ENCODE results near the gene PTPN21. TPM values are rescaled to one million over a fixed set of nuclear protein-coding genes. Genes with fewer than 3 reads are reported as not detected.

Gene PTPN21
- total and polyA plus RNA-seq, 4 experiments from 2014 or later: not detected

DNA sequence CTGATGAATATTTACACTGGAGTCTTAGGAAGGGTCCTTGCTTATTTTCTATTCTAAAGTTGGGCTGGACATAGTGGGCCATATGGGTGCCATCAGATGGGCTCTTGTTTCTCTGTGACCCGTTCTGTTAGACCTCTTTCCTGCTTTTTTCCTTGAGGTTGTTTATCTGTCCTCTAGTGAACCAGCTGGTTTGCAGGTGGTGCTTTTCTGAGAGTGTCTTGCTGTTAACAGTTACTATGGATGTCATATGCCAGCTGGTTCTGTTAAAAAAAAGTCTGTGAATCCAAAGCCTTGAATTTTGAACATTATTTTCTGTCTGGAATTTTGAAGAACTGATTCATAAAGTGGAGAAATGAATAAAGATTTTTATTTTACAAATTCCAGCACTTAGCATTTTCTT is 37.2 kb upstream of the PTPN21 start:
- H3K27ac Mint-ChIP-seq: no peak overlapping the region
- H3K9me3 Mint-ChIP-seq: no peaks in the 10 kb centered on the region
- no peaks in the 10 kb centered on the region for H3K27me3 ChIP-seq (ENCODE audit: insufficient read depth, low read length)
- H3K36me3 Mint-ChIP-seq: peaks cover 53 to 79% of the 10 kb centered on the region in 2 donors
- H3K27me3 Mint-ChIP-seq: no peaks in the 10 kb centered on the region
- H3K27ac ChIP-seq (ENCODE audit: low read depth, low read length): no peak overlapping the region
- no peak overlapping the region for H3K4me3 ChIP-seq (ENCODE audit: low read length in 2 of 2)
- DNase-seq: no peak
- H3K9me3 ChIP-seq (ENCODE audit: control insufficient read depth in 1 of 2, low read length in 2 of 2): no peaks in the 10 kb centered on the region
- no peak overlapping the region for H3K4me3 Mint-ChIP-seq
- no peaks in the 10 kb centered on the region for H3K4me1 ChIP-seq (ENCODE audit: insufficient read depth, low read length)
- intact Hi-C loops (cut with micrococcal nuclease): no loop called here
- H3K36me3 ChIP-seq (ENCODE audit: insufficient read depth, low read length): peaks cover 10% of the 10 kb centered on the region
- H3K4me1 Mint-ChIP-seq: peaks cover 0 to 7% (median under 1%) of the 10 kb centered on the region in 4 donors
- POLR2A ChIA-PET (ENCODE audit: partially characterized antibody): no interaction called here
- CTCF ChIA-PET (ENCODE audit: partially characterized antibody): interaction anchor here (0.7 kb wide), 2 partner anchors 73 to 1351 kb away, joined by 3 to 4 read pairs; no protein-coding TSS in a partner anchor

DNA sequence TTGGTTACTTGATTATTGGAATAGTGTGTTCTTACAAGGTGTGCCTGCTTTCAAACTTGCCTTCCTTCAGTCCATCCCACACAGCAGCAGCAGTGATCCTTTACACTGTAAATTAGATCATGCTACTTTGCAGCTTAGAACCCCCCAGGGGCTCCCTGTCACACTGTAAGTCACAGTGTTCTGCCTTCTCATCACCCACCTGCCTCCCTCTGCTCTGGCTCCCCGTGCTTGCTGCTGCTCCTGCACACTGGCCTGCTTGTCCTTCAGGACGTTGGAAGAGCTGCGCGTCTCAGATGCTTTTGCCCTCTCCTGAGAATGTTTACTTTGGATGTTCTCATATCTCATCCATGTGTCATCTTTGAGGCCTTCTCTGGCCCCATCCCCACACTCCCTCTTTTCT is 35.4 kb upstream of the PTPN21 start:
- H3K36me3 ChIP-seq (ENCODE audit: insufficient read depth, low read length): peaks cover 7% of the 10 kb centered on the region
- CTCF ChIA-PET (ENCODE audit: partially characterized antibody): no interaction called here
- no peak overlapping the region for H3K27ac ChIP-seq (ENCODE audit: low read depth, low read length)
- H3K4me3 ChIP-seq (ENCODE audit: low read length in 2 of 2): no peak overlapping the region
- no peaks in the 10 kb centered on the region for H3K9me3 ChIP-seq (ENCODE audit: control insufficient read depth in 1 of 2, low read length in 2 of 2)
- intact Hi-C loops (cut with micrococcal nuclease): no loop called here
- H3K27me3 Mint-ChIP-seq: no peaks in the 10 kb centered on the region
- H3K4me1 Mint-ChIP-seq: peaks cover 0 to 6% (median under 1%) of the 10 kb centered on the region in 4 donors
- no peaks in the 10 kb centered on the region for H3K4me1 ChIP-seq (ENCODE audit: insufficient read depth, low read length)
- peaks cover 59 to 71% of the 10 kb centered on the region in 2 donors for H3K36me3 Mint-ChIP-seq
- no peak for DNase-seq
- POLR2A ChIA-PET (ENCODE audit: partially characterized antibody): no interaction called here
- no peaks in the 10 kb centered on the region for H3K27me3 ChIP-seq (ENCODE audit: insufficient read depth, low read length)
- H3K9me3 Mint-ChIP-seq: no peaks in the 10 kb centered on the region
- no peak overlapping the region for H3K27ac Mint-ChIP-seq
- H3K4me3 Mint-ChIP-seq: no peak overlapping the region

DNA sequence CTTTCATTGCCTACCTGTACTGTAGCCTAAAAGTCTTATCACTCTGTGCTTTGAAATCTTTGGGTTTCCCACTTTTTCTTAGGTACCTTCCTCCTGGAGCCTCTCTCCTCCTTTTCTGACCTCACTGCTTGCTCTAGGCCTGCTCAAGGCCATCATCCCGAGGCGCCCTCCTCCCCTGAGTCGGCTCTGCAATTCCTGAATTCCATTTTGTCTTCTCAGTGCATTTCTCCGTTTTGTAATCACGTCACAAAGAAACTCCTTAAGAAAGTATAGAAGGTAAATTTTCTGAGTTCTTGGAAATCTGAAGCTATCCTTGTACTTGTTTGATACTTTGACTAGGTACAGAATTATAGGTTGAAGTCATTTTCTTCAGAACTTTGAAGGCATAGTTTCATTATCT is 33.3 kb upstream of the PTPN21 start:
- Mint-ChIP-seq H3K4me1 (peaks cover 0 to 9% (median under 1%) of the 10 kb centered on the region in 4 donors), H3K27me3 (no peaks in the 10 kb centered on the region), H3K36me3 (peaks cover 62 to 71% of the 10 kb centered on the region in 2 donors), H3K4me3 (no peak overlapping the region), H3K27ac (no peak overlapping the region), H3K9me3 (no peaks in the 10 kb centered on the region)
- no peak for DNase-seq
- Histone ChIP-seq H3K27me3 (ENCODE audit: insufficient read depth, low read length) (no peaks in the 10 kb centered on the region), H3K4me3 (ENCODE audit: low read length in 2 of 2) (no peak overlapping the region), H3K4me1 (ENCODE audit: insufficient read depth, low read length) (no peaks in the 10 kb centered on the region), H3K9me3 (ENCODE audit: control insufficient read depth in 1 of 2, low read length in 2 of 2) (no peaks in the 10 kb centered on the region), H3K27ac (ENCODE audit: low read depth, low read length) (no peak overlapping the region), H3K36me3 (ENCODE audit: insufficient read depth, low read length) (peaks cover 11% of the 10 kb centered on the region)
- ChIA-PET CTCF (ENCODE audit: partially characterized antibody) (no interaction called here), POLR2A (ENCODE audit: partially characterized antibody) (no interaction called here)
- intact Hi-C loops (cut with micrococcal nuclease): no loop called here

DNA sequence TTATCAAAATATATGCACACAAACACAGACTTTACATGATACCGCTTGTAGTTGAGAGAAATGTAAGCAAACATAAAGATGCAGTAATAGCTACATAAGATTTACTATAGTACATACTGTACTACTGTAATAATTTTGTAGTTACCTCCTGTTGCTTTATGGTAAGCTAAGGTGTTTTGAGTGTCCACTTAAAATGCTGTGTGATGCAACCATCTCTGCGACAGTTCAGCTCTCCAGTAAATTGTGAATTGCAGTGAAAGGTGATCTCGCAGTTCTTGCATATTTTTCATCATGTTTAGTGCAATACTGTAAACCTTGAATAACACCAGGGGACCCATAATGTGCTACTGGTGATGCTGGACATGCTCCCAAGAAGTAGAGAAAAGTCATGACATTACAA is 29.6 kb upstream of the PTPN21 start:
- POLR2A ChIA-PET (ENCODE audit: partially characterized antibody): no interaction called here
- CTCF ChIA-PET (ENCODE audit: partially characterized antibody): interaction anchor here (1.3 kb wide), 1 partner anchor 12 kb away, joined by 4 read pairs; no protein-coding TSS in a partner anchor
- H3K4me1 Mint-ChIP-seq: peaks cover 0 to 14% (median 4%) of the 10 kb centered on the region in 4 donors
- H3K36me3 Mint-ChIP-seq: peaks cover 55 to 73% of the 10 kb centered on the region in 2 donors
- peak overlapping the region in 1 of 7 donors; percentile 13 for H3K27ac Mint-ChIP-seq
- intact Hi-C loops (cut with micrococcal nuclease): no loop called here
- no peaks in the 10 kb centered on the region for H3K27me3 Mint-ChIP-seq
- H3K27me3 ChIP-seq (ENCODE audit: insufficient read depth, low read length): no peaks in the 10 kb centered on the region
- H3K9me3 Mint-ChIP-seq: no peaks in the 10 kb centered on the region
- no peaks in the 10 kb centered on the region for H3K9me3 ChIP-seq (ENCODE audit: control insufficient read depth in 1 of 2, low read length in 2 of 2)
- H3K4me3 ChIP-seq (ENCODE audit: low read length in 2 of 2): no peak overlapping the region
- H3K4me1 ChIP-seq (ENCODE audit: insufficient read depth, low read length): no peaks in the 10 kb centered on the region
- DNase-seq: no peak
- no peak overlapping the region for H3K4me3 Mint-ChIP-seq
- H3K27ac ChIP-seq (ENCODE audit: low read depth, low read length): no peak overlapping the region
- H3K36me3 ChIP-seq (ENCODE audit: insufficient read depth, low read length): peaks cover 7% of the 10 kb centered on the region

DNA sequence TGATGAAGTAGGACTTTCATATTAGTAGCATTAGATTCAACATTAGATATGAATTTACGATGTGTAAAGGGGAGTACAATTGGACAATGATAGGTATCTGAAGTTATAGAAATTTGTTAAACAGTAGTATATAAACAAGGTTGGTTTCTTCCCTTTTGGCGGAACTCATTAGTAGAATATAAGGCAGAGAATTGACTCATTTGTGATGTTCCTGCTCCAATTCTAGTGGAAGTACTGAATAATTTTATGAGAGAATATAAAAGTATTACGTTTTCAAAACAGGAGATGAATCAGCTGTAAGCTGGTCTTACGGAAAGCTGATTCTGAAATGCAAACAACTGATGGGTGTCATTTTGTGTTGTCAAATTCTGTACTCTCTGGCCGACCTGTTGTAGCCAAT is 21.4 kb upstream of the PTPN21 start:
- Mint-ChIP-seq H3K27me3 (no peaks in the 10 kb centered on the region), H3K27ac (no peak overlapping the region), H3K36me3 (peaks cover 60 to 79% of the 10 kb centered on the region in 2 donors), H3K4me3 (no peak overlapping the region), H3K4me1 (no peaks in the 10 kb centered on the region), H3K9me3 (no peaks in the 10 kb centered on the region)
- Histone ChIP-seq H3K4me3 (ENCODE audit: low read length in 2 of 2) (no peak overlapping the region), H3K36me3 (ENCODE audit: insufficient read depth, low read length) (peaks cover 42% of the 10 kb centered on the region), H3K27ac (ENCODE audit: low read depth, low read length) (no peak overlapping the region), H3K9me3 (ENCODE audit: control insufficient read depth in 1 of 2, low read length in 2 of 2) (no peaks in the 10 kb centered on the region), H3K4me1 (ENCODE audit: insufficient read depth, low read length) (no peaks in the 10 kb centered on the region), H3K27me3 (ENCODE audit: insufficient read depth, low read length) (no peaks in the 10 kb centered on the region)
- DNase-seq: no peak
- POLR2A ChIA-PET (ENCODE audit: partially characterized antibody): no interaction called here
- CTCF ChIA-PET (ENCODE audit: partially characterized antibody): no interaction called here
- intact Hi-C loops (cut with micrococcal nuclease): no loop called here

DNA sequence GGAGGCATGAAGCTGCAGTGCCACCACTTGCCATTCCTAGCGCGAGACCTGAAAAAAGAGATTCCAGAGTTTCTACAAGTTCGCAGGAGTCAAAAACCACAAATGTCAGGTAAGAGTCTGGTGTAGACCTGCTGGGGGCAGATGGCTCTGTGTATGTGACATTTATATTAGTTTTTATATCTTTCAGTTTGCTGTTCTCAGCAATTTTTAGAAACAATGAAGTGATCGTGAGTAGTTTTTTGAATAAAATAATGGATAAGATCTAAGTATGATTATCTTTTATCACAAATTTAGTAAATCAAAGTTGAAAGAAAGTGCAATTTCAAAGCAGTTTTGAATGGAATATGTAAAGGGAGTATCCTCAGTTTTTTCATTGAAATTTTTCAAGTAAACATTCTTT is 17.3 kb upstream of the PTPN21 start:
- H3K9me3 Mint-ChIP-seq: no peaks in the 10 kb centered on the region
- H3K36me3 Mint-ChIP-seq: peaks cover 55 to 73% of the 10 kb centered on the region in 2 donors
- H3K27me3 Mint-ChIP-seq: no peaks in the 10 kb centered on the region
- Histone ChIP-seq H3K4me1 (ENCODE audit: insufficient read depth, low read length) (no peaks in the 10 kb centered on the region), H3K27me3 (ENCODE audit: insufficient read depth, low read length) (no peaks in the 10 kb centered on the region), H3K4me3 (ENCODE audit: low read length in 2 of 2) (no peak overlapping the region), H3K27ac (ENCODE audit: low read depth, low read length) (no peak overlapping the region), H3K36me3 (ENCODE audit: insufficient read depth, low read length) (peaks cover 44% of the 10 kb centered on the region), H3K9me3 (ENCODE audit: control insufficient read depth in 1 of 2, low read length in 2 of 2) (no peaks in the 10 kb centered on the region)
- intact Hi-C loops (cut with micrococcal nuclease): no loop called here
- DNase-seq: no peak
- POLR2A ChIA-PET (ENCODE audit: partially characterized antibody): no interaction called here
- CTCF ChIA-PET (ENCODE audit: partially characterized antibody): no interaction called here
- no peak overlapping the region for H3K4me3 Mint-ChIP-seq
- no peak overlapping the region for H3K27ac Mint-ChIP-seq
- H3K4me1 Mint-ChIP-seq: peaks cover 0 to 2% (median 0%) of the 10 kb centered on the region in 4 donors

DNA sequence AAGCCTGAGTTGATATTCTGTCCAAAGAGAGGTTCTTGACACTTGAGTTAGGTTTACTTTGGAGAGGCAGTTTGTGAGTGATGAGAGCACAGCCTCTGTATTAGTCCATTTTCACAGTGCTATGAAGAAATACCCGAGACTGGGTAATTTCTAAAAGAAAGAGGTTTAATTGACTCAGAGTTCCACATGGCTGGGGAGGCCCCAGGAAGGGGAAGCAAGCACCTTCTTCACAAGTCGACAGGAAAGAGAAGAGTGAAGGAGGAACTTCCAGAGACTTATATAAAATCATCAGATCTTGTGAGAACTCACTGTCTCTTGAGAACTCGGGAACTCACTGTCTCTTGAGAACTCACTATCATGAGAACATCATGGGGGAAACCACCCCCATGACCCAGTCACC is 13.4 kb upstream of the PTPN21 start:
- POLR2A ChIA-PET (ENCODE audit: partially characterized antibody): no interaction called here
- Histone ChIP-seq H3K4me3 (ENCODE audit: low read length in 2 of 2) (no peak overlapping the region), H3K9me3 (ENCODE audit: control insufficient read depth in 1 of 2, low read length in 2 of 2) (no peaks in the 10 kb centered on the region), H3K36me3 (ENCODE audit: insufficient read depth, low read length) (peaks cover 37% of the 10 kb centered on the region), H3K4me1 (ENCODE audit: insufficient read depth, low read length) (peaks cover 13% of the 10 kb centered on the region), H3K27ac (ENCODE audit: low read depth, low read length) (no peak overlapping the region), H3K27me3 (ENCODE audit: insufficient read depth, low read length) (no peaks in the 10 kb centered on the region)
- intact Hi-C loops (cut with micrococcal nuclease): loop anchor here (10.0 kb wide), 1 partner anchor 297 kb away; no protein-coding TSS in a partner anchor
- Mint-ChIP-seq H3K4me3 (no peak overlapping the region), H3K9me3 (no peaks in the 10 kb centered on the region), H3K36me3 (peaks cover 38 to 46% of the 10 kb centered on the region in 2 donors), H3K27ac (peak overlapping the region in 1 of 7 donors; percentile 19), H3K4me1 (peaks cover 11 to 19% (median 13%) of the 10 kb centered on the region in 4 donors), H3K27me3 (no peaks in the 10 kb centered on the region)
- no peak for DNase-seq
- CTCF ChIA-PET (ENCODE audit: partially characterized antibody): no interaction called here

DNA sequence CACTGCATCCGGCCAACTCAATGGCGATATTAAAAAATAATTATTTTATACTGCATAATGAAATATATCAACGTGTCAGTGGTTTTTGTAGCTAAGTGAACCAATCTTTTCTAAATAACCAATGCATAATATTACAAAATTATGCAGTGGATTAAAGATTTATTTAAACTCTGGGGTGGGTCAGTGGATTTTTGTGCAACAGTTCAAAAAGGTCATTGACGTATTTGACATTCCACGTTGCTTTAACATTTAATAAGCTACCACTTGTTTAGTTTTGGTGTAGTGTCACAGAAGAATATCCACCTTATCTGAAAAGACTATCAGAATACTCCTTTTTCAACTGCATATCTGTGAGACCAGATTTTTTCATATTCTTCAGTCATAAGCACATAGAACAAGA is 10.6 kb upstream of the PTPN21 start:
- peaks cover 25% of the 10 kb centered on the region for H3K36me3 ChIP-seq (ENCODE audit: insufficient read depth, low read length)
- H3K27ac Mint-ChIP-seq: no peak overlapping the region
- no peak overlapping the region for H3K27ac ChIP-seq (ENCODE audit: low read depth, low read length)
- no peaks in the 10 kb centered on the region for H3K9me3 ChIP-seq (ENCODE audit: control insufficient read depth in 1 of 2, low read length in 2 of 2)
- ChIA-PET POLR2A (ENCODE audit: partially characterized antibody) (no interaction called here), CTCF (ENCODE audit: partially characterized antibody) (no interaction called here)
- no peak overlapping the region for H3K4me3 ChIP-seq (ENCODE audit: low read length in 2 of 2)
- no peak for DNase-seq
- no peaks in the 10 kb centered on the region for H3K9me3 Mint-ChIP-seq
- no peak overlapping the region for H3K4me3 Mint-ChIP-seq
- intact Hi-C loops (cut with micrococcal nuclease): loop anchor here (10.0 kb wide), 1 partner anchor 299 kb away; no protein-coding TSS in a partner anchor
- H3K27me3 ChIP-seq (ENCODE audit: insufficient read depth, low read length): no peaks in the 10 kb centered on the region
- peaks cover 20% of the 10 kb centered on the region for H3K4me1 ChIP-seq (ENCODE audit: insufficient read depth, low read length)
- peaks cover 17 to 33% of the 10 kb centered on the region in 2 donors for H3K36me3 Mint-ChIP-seq
- H3K27me3 Mint-ChIP-seq: no peaks in the 10 kb centered on the region
- peaks cover 14 to 32% (median 22%) of the 10 kb centered on the region in 4 donors for H3K4me1 Mint-ChIP-seq
